NCI-H1092 (cell line): Measurements from ENCODE around the gene NDE1.
"Not testable (repeated sequence)": the region's sequence is repeated elsewhere in the genome, so short reads cannot be mapped to it uniquely, and the experiment has no call there.

ENCODE experiments used
- DNase-seq: peaks from one replicate; lab custom pipeline; 2025; lab: John Stamatoyannopoulos, UW

NDE1 gene

DNA sequence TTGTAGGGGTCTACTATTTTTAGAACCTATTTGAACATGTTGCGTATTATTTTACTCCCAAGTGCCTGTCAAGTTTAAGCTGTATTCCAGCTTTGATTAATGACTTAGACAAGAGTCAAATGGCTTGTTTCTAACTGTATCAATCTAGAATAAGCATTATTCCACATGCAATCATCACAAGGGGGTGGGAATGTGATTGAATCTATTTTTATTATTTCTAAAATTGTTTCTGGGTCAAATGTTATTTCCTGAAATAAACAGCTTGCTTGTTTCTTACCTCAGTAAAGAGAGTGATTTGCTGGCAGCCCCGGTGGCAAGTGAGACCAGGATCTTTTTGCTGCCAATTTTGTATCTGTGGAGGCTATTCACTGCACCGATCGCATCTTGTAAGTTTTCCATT lies 28.6 kb upstream of the NDE1 start:
- no peak for DNase-seq

DNA sequence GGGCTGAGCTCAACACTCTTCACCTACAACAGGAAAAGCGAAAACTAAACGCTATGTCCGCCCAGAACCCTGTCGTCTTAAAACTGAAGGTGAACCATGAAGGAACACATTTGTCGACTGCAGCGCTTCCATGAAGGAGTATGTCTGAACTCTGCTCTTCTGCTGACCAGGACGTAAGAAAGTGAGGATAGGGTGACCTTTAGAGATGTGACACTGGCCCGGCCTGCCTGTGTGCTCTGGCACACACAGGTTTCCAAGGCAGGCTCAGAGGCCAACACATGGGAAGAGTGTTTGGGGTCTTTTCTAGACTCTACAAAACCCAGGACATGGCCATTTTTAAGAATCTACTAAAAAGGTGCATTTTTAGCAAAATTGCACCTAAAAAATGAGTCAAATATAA lies 28.2 kb upstream of the NDE1 start:
- no peak for DNase-seq

GRCh38 chr16:15631730-15632409 lies 18.2 kb upstream of the NDE1 start:
- DNase-seq = no peak

DNA sequence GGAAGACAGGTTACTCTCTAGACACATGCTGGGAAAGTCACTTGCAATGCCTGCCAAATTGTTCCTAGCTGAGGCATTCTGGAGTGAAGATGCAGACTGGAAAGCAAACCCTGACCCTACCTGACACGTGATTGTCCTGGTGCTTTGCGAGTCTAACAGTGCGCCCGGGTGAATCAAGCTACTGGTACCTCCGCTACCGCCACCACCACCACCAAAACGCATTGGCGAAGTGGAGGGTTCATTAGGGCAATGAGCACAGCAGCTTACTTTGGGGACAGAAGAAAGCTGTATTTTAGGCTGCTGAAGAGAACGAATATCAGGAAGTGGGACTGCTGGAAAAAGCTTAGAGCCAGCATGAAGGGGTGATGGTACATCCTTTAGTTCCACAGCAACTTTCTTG lies 14.1 kb upstream of the NDE1 start:
- DNase-seq = no peak

- no peak for DNase-seq
These were observed 13.6 kb upstream of the NDE1 start for GRCh38 chr16:15636392-15636873.

DNA sequence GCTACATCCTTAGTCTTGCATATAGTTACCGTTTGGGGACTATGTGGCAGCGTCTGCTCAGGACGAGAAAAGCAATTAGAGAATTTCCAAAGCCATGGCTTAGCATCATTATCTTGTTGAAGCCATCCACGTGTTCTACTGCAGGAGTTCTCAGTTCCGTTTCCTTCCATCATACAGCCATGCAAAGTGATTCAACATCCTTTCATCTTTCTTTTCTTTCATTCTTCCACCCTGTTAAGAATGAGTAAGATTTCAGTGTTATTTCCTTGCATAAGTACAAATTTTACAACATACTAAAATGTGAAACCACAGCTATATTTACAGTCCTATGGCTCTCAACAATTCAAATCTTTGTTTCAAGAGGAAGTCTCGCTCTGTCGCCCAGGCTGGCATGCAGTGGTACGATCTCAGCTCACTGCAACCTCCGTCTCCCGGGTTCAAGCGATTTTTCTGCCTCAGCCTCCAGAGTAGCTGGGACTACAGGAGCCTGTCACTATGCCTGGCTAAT lies 10.9 kb upstream of the NDE1 start:
- DNase-seq = no peak

DNA sequence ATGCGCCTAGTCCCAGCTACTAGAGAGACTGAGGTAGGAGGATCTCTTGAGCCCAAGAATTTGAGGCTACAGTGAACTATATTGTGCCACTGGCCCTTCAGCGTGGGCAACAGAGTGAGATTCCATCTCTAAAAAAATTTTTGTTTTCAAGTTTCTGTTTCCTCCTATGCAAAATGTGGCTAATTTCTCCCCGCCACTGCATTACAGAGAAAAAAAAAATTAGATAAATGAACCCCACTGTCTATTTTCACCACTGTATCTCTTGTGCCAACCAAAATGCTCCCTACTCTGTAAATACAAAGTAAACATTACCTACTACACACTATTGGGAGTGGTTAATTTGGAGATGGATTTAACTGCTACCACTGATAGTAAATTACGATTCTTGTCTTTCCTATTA lies 9.1 kb upstream of the NDE1 start:
- DNase-seq = no peak

GRCh38 chr16:15641753-15642556 lies 8.1 kb upstream of the NDE1 start:
- no peak for DNase-seq

DNA sequence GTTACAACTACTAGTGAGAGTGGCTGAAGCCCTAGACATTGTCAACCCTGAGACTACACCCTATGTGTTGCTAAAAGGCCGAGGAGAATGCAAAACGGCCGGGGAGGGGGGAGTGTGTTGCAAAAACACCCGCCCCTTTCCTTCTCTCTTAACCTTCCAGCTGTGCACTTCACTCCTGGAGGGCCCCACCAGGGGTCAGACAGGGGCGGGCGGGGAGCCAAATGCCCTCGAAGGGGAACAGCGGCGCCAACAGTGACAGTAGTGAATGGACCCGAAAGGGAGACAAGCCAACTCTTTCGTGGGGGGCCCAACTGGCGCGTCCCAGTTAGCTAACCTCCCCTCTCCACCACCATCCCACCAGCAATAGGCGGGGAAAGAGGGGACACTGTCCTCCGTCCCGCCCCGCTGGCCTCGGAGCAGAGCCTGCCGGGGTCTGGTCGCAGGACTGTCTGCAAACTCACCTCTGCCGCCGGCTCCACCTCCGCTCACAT lies 7.4 kb upstream of the NDE1 start:
- DNase-seq = peak; percentile 53

GRCh38 chr16:15643048-15643945 lies 6.7 kb upstream of the NDE1 start, which contains the start of gene MARF1:
Gene MARF1 (minus strand): TSS chr16:15643154. CDS start chr16:15639233, 3,921 bp downstream.
- peak; percentile 97 for DNase-seq

DNA sequence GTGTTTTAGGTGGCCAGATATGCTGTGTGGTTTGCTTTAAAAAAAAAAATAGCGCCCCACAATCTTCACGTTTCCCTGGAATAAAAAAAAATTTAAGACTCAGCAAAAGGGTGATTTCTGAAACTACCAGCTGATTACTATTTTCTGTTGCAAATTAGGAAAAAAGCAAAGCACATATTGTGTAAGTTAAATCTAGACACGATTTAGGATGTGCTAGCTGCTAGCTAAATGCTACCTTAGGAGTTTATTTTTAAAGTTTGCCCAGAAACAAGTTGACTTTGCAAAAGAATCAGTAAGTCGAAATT lies 6.1 kb upstream of the NDE1 start:
- DNase-seq = no peak

GRCh38 chr16:15644267-15644961 lies 5.6 kb upstream of the NDE1 start:
- DNase-seq = no peak

DNA sequence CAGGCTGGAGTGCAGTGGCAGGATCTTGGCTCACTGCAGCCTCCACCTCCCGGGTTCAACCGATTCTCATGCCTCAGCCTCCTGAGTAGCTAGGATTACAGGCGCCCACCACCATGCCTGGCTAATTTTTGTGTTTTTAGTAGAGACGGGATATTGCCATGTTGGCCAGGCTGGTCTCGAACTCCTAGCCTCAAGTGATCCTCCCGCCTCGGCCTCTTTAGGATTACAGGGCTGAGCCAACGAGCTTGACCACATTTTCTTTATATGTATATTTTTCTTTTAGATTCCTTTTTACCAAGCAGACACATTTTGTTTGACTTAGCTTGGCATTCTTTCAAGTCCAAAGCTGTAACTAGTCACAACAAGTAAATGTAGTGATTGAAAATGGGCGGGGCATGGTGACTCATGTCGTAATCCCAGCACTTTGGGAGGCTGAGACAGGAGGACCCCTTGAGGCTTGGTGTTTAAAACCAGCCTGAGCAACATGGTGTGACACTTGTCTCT lies 5.0 kb upstream of the NDE1 start:
- not testable (repeated sequence) for DNase-seq

DNA sequence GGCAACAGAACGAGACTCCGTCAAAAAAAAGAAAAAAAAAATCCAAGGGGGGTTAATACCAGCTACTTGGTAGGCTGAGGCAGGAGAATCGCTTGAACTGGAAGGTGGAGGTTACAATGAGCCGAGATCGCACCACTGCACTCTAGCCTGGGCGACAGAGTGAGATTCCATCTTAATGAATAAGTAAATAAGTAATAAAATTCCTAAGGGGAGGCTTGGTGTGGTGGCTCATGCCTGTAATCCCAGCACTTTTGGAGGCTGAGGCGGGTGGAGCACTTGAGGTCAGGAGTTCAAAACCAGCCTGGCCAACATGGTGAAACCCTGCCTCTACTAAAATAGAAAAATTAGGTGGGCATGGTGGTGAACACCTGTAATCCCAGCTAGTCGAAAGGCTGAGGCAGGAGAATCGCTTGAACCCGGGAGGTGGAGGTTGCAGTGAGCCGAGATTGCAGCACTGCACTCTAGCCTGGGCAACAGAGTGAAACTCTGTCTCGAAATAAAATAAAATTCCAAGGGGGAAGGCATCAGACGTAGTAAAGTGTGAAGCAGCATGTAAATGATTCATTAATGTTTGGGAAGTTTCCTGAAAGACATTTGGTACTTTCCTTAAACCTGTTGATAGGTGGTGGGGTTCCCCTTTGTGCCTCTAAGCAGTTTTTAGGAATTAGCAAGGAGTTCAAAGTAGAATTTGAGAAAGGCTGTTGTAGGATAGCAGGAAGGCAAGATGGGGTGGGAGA lies 3.3 kb upstream of the NDE1 start:
- DNase-seq = not testable (repeated sequence)

GRCh38 chr16:15647294-15648014 lies 2.6 kb upstream of the NDE1 start:
- DNase-seq = no peak

GRCh38 chr16:15648135-15648730 lies 1.8 kb upstream of the NDE1 start:
- DNase-seq = no peak

GRCh38 chr16:15649311-15649710 lies 734 bp upstream of the NDE1 start:
- not testable (repeated sequence) for DNase-seq

DNA sequence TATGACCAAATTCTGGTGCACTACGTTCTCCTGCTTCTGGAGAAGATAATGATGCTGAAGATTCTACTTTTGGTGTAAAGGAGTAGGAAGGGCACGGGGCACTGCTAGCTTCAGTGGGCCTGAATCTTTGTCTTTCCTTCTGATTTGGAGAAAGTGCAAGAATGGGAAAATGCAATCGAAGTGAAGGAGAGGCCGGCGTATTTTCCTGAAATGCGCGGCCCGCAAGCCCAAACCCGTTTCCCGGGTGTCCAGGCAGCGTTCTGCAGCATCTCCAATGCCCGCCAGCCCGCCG lies 372 bp upstream of the NDE1 start:
- no peak for DNase-seq

DNA sequence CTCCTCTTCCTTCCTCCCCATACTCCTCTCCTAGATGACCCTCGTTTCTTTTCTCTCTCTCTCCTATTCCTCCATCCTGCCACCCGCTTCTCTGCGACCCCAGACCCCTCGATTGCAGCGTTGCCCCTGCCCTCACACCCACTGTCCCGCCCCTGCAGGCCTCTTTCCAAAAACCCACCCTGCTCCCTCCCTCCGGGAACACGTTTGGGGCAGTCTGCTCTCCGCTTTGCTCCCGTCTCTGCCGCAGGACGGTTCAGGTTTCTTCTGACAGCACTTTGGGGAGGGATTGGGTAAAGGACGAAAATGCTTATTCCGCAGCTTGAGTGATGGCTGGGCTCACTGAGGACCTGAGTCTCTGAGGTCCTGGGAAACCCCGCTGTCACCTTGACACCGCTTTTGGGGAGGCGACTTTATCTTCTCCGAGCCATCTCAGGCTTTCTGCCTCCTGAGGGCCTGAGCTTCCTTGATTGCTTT lies 690 bp downstream of the NDE1 start:
- no peak for DNase-seq
